GM21723 (cell line): Measurements from ENCODE around the gene KRT9.

Experiments used
- ATAC-seq: cut with Tn5 transposase; IDR thresholded peaks from one replicate; pipeline ENCODE4 v1.9.1; 2021; ENCODE audit warnings: mild to moderate bottlenecking, moderate library complexity; ENCODE audit not compliant: unreplicated experiment

Gene KRT9

DNA sequence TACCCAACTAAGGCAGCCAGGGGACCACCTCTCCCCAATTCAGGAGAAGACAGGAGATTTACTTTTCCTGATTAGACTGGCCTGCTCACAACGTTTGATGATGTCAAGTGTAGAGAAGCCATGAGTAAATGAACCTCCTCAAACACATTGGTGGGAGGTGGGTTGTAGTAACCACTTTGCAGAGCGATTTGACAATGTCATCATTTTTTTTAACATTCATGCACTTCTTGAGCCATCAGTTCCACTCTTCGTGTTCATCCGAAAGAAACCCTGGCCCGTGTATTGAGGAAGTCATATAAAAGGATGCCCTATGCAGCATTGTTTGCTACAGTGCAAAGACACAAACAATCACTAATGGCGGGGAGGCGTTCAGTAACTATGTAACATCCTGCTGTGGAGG is 38.2 kb downstream of the KRT9 start:
- ATAC-seq = no peak

DNA sequence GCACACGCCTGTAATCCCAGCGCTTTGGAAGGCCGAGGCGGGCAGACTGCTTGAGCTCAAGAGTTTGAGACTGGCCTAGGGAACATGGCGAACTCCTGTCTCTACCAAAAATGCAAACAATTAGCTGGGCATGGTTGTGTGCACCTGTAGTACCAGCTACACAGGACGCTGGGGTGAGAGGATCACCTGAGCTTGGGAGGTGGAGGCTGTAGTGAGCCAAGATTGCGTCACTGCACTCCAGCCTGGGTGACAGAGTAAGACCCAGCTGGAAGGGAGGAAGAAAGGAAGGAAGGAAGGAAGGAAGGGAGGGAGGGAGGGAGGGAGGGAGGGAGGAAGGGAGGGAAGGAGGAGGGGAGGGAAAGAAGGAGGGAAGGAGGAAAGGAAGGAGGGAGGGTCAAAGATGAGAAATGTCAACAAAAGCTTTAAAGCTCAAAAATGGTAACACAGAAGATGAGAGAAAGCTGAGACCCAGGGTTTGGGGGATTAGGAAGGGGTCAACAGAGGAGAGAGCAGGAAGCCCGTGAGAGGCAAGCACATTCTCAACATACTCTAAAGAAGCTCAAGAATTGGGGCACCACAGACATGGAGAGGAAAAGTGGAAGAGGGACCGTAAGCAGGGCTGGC is 38.8 kb downstream of the KRT9 start:
- no peak for ATAC-seq

DNA sequence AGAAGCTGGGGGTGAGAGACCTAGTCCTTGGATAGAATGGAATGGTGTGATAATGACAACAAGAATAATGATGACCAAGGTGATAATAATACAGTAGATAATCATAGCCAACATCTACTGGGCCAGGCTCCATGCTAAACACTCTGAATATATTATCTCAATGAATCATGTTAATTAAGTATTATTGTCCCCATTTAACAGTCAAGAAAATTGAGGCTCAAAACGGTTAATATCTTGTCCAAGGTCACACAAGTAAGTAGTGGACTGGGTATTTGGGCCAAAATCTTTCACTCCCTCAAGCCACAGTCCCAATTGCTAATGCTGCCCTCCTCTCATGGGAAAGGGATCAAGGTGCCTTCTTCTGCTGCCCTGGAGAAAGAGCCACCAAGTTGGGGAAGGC is 39.9 kb downstream of the KRT9 start:
- ATAC-seq = no peak

DNA sequence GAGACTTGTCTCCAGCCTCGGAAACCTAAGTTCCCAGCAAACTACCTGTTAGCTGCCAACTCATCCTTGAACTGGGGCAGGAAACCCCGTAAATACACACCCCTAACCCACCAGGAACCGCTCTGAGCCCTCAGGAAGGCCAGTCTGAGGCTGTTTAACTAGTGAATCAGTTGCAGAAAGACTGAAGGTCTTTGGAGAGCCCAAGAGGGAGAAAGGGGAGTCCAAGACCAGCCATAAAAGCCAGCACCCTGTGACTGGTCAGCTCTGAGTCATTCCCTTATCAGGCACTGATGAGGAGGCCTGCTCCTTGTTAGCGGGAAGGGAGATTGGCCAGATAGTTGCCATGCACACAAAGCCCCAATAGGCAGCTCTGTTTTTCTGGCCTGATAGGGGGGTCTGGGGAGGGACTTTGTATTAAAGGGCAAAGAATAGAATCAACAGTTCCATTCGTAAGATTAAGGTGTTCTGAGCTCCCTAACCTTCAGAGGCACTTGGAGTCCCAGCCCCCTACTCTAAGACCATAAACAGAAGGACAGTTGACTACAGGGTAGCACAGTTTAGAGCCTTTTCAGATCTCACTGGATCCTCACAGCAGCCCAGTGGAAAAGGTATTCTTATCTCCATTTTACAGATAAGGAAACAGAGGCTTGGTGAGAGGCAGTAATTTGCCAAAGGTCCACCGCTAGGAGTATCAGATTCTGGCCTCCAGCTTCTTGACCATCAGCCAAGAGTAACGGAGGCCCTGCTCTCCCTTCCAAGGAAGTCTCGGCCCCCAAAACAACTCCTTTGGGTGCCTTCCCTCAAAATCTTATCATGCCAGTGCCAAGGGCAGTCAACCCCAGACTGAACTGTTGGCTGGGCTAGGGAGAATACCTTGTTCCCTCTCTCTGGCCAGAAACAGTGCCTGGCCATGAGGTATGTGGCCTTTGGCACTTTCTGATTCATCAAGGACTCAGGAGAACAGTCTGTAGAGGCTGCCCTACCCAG is 41.5 kb downstream of the KRT9 start:
- ATAC-seq = no peak

DNA sequence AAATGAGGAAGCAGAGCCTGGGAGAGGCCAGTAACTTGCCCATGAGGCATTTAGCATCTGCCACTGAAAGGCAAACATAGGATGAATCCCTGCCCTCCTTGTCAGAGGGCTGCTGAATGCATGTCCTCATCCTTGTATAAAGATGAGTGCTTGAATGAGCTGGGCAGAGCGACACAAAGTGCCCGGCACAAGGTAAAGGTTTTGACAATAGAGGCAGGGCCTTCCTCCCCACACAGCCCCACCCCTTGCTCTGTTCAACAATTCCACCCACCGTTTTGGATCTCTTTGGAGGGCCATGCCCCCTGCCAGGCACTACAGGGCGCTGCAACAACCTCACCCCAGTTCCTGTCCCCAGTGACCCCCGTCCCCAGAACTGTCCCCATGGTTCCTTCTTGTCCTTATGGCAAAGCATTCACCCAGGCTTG is 42.4 kb downstream of the KRT9 start:
- no peak for ATAC-seq

DNA sequence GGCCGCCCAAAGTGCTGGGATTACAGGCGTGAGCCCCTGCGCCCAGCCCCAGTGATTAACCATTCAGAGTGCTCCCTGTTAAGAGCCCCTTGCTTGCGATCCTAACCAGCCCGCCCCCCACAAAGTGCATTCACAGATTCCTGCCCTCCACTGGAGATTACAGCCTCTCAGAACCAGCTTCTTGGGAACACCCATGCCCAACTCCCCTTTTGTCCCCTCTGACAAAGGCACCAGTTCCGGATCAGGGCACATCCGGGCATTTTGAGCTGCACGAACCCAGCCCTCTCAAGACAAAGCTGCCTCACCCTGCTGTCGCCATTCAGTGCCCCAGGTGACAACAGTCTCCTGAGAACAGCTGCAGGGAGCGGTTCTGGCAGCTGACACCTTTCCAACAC is 42.9 kb downstream of the KRT9 start:
- ATAC-seq = no peak

DNA sequence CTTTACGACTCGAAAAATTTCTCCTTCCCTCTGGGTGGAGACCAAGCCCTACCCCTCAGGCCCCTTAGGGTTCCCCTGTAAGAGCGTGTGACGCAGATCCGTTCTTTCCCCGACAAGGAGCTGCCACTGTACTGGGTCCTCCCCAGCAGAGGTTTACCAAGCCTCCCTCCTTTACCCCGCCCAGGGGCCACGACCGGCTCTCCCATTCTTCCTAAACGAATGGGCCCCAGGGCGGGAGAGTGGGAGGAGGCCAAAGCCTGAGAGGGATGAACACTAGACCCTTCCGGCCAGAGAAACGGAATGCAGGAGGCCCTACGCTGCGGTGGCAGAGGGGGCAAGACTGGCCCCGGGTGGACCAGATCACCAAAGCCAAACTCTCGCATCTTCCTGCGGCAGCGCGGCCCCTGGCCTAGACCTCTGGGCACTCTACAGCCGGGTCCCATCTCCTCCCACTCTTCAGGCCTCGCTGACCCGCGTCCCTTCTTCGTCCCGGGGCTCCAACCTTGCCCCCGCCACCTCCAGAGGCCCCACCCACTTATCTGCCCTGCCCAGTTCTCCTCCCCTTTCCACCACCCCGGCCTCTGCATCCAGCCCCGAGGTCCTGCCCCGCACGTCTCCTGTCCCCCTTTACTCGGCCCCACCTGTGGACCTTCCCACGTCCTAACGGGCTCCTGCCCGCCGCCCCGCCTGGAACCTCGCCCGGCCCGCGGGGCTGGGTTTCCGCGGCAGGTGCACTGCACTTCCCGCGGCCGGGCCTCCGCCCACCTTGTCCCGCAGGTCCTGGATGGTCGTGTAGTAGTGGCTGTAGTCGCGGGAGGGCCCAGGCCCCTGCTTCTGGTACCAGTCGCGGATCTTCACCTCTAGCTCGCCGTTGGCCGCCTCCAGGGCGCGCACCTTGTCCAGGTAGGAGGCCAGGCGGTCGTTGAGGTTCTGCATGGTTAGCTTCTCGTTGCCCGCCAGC is 44.5 kb downstream of the KRT9 start:
- ATAC-seq = no peak

DNA sequence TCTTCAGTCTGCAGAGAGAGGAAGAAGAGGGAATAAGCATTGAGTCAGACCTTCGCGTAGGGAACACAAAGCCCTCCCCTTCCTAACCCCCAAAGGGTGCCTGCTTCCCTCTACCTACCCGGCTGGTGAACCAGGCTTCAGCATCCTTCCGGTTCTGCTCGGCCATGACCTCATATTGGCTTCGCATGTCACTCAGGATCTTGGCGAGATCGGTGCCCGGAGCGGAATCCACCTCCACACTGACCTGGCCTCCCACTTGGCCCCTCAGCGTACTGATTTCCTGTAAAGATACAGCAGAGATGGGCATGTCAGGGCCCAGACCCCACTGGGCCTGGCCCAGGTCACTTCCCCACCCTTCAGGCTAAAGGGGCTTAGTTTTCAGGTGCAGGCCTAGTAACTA is 47.6 kb downstream of the KRT9 start:
- ATAC-seq = no peak

DNA sequence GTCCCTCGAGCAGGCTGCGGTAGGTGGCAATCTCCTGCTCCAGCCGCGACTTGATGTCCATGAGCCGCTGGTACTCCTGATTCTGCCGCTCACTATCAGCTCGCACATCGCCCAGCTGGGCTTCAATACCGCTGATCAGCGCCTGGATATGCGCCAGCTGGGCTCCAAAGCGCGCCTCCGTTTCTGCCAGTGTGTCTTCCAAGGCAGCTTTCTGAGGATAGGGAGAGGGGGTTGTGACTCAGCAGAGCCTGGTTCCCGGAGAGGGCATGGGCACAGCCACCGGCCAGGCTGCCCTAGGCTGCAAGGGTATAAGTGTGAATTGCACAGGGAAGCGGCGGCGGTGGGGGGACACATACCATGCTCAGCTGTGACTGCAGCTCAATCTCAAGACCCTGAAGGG is 48.1 kb downstream of the KRT9 start:
- no peak for ATAC-seq

DNA sequence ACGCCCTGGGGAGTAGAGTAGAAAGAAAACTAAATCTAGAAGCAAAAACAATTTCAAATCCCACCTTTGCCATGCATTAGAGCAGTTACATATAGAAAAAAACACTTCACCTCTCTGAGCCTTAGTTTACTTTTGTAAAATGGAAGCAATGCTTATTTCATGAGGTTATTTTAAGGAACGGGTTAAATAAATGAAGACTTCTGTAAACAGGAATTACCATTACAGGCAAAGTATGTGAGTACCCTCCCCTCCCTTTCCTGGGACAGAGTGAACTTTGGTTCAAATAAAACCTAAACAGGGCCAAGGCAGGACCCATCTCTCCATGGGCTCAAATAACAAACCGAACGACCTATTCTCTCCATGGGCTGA is 48.6 kb downstream of the KRT9 start:
- no peak for ATAC-seq

DNA sequence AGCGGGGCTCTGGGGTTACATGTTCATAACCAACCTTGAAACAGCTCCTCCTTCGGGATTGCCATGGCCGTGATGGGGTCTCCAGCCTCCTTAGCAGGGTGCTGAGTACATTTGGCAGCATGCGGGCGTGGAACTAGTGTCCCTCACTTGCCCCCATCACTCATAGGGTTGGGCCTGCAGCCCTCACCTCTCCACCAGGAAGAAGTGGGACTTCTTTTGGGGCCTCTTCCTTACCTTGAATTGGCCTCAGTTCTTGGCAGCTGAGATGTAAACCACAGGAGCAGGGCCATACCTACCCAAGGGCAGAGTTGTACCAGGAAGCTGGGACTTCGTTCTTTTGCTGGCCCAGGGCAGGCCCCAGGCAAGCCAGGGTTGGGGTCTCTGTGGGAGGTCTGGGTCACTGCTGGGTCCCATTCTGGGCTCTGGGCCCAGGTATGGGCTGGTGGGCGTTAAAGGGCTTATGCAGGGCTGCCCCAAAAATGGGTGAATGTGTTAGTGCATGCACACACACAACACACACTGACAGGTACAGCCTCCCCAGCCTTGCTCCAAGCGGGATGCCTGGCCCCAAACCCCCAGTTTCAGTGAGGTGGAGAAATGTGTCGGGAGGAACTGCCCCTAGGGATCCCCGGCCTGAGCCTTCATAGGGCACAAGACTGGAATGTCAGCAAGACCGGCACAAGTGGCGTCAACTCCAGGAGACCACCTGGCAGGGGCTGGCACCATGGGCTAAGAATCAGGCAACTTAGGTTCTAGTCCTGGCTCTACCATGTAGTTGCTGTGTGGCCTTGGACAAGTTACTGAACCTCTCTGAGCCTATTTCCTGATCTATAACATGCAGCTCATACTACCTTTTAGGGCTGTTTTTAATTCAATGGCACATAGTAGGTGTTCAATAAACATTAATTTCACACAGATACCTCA is 49.3 kb downstream of the KRT9 start:
- no peak for ATAC-seq

DNA sequence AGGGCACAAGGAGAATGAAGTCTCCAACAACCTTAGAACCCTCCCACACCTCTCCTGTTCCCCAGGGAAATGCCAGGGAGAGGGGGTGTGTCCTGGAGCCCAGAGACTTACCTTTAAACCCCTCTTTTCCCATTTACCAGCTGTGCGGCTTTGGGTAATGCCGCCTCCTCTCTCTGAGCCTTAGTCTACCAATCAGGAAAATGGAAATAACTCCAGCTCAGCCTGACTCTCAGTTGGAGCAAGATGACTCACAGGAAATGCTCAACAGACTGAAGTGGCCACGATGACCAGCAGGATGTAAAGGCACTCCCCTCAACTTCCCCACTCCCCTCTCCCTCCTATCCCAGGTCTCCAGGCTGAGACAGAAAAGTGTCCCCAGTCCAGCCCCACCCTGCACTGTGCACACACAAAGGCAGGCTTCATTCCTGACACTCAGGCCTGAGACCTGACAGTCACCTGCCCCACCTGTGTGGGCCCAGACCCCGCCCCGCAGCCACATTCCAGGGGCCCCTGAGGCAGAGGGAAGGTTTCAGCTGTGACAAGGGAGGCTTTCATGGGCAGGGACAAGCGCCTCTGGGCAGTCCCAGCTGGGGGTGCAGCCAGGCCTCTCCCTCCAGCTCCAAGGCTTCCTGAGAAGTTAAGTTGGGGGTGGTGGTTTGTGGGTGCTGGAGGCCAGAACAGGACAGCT is 50.1 kb downstream of the KRT9 start:
- no peak for ATAC-seq

DNA sequence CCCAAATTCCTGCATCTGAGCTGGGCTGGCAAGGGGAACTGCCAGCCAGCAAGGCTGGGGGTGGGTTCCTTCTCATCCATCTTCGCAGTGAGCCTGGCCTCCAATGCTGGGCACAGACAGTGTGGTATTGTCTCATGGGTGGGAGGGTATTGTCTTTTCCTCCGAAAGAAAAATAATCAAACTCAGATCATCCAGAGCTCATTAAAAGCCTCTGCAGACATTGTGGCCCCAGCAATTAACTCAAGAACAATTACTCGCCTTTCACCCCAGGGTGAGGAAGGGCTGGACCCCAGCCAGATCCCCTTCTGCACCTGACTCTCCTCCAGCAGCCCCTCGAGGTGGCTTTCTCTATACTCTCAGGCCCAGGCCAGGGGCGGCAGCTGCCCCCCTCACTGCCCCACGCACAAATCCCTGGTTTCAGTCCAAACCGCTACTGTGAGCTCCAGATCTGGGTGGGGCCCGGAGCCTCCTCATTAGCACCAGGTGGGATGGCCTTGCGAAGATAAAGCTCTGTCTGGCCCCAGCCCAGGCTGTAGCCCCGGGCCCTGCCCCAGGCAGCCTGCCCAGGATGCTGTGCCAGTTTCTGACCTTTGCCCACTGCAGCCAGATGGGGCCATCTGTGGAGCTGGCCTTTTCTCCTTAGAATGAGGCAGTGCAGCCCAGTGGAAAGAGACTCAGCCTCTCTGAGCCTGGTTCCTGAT is 50.9 kb downstream of the KRT9 start:
- ATAC-seq = no peak

DNA sequence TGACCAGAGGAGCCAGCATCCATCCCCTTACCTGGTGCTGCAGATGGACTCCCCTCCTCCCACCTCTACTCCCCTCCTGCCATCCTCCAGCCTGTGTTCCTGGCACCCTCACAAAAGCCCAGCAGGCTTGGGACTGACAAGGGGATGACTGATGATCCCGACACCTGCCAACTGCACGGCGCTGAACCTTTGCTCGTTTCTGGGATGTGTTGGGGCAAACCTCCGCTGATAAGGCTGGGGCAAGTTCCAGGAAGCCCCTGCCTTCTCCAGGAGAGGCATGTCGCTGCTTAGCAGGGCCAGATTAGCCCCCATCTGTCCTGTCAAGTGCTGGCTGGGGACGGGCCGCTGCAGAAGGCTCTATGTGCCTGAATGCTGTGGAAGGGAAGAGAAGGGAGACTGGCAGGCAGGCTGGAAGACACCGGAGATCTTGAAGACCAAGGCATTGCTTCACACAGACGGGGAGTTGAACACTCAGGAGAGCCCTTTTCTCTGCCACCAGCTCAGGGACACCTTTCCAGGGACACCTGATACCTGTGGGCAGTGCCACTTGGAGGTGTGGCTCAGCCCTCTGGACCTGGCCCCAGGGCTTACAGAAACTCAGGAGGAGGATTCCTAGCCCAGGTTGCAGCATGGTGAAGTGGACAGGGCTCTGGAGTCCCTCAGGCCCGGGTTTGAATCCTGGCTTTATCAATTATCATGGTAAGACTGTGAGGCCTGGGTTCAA is 52.2 kb downstream of the KRT9 start:
- no peak for ATAC-seq

DNA sequence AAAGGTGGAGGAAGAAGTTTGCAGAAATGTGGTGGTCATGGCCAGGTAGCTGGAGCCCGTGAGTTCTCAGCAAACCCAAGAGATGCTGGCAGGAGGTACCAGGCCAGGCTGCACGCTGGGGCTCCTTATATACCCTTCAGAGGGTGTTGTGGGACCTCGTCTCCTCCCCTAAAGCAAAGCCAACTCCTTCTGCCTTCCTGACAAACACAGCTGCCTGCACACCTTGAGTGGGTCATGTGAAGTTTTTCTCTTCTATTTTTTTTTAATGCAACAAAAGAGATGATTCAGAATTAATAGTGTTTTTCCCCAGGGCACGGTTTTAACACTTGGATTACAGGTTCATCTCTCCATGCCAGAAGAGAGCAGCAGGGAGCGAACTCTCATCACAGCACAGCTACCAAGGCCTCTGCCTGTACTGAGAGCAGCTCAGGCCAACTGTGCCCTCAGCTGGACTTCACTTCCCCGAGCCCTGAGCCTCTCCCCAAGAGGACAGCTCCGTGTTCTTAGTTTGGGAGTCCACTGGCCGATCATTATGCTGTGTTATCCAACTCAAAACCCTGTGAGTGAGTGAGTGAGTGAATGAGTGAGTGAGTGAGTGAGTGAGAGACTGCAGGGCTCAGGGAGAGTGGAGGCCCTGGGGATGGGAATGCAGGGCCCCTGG is 52.9 kb downstream of the KRT9 start, which contains the start of gene KRT15:
TSS of gene KRT15 (minus strand) at position 102 of the 661 bp plus-strand sequence. CDS start at position 39, 63 bp downstream.
- ATAC-seq = no peak

DNA sequence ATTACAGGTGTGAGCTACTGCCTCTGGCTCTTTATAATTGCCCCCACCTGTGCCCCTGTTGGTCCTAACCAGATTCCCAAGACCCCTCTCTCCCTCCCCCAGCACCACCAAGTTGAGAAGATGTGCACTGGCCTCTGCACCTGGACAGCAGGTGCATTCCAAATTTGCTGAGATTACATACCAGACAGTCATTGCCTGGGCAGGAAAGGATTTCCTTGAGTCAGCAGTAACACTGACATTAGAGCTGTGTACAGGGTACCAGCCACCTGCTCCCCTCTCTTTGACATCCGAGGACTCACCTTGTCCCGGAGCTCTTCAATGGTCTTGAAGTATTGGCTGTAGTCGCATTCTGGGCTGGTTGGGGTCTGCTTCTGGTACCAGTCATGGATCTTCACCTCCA is 53.8 kb downstream of the KRT9 start:
- ATAC-seq = no peak

DNA sequence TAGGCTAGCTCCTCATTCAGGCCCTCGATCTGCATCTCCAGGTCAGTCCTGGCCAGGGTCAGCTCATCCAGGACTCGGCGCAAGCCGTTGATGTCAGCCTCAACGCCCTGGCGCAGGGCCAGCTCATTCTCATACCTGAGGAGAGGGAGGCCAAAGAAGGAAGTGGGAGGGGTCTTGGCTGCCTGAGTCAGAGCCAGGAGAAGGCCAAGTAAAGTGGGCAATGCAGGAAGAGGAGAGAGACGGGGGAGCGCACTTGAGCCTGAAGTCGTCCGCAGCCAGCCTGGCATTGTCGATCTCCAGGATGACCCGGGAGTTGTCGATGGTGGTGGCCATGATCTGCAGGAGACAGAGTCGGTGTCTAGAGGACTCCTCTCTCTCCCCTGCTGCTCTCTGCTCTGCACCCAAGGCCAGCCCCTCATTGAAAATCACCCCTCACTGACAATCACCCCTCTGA is 55.0 kb downstream of the KRT9 start:
- ATAC-seq = no peak
